GM12873 (cell line): Measurements from ENCODE around the gene ADAMTS16.

Experiments used
- TF ChIP-seq, protein P1 (sequence below): IDR thresholded peaks from 2 replicates; pipeline ENCODE4 v1.5.1; 2012; ENCODE audit warnings: low read depth, mild to moderate bottlenecking, moderate library complexity, low read length, control low read depth; ENCODE audit not compliant: insufficient read depth; ENCODE audit errors: missing control alignments

The ADAMTS16 gene

DNA sequence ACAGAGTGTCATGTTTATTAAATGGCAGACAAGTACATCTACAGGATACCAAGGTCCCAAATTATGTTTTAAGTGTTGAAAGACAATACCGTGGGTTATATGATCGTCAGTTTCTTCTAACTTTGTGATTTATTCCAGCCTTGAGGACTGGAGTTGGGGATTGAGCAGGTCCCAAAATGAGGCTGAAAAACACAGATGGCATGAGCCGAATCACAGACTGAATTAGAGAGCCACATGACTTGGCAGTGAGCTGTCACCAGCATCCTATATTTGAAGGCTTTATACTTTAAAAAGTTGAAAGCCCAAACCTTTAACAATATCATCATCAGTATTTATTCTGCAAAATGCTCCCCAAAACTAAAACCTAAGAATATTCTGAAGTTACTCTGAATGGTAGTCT is 79.4 kb downstream of the ADAMTS16 start:
- TF ChIP-seq, protein P1, sequence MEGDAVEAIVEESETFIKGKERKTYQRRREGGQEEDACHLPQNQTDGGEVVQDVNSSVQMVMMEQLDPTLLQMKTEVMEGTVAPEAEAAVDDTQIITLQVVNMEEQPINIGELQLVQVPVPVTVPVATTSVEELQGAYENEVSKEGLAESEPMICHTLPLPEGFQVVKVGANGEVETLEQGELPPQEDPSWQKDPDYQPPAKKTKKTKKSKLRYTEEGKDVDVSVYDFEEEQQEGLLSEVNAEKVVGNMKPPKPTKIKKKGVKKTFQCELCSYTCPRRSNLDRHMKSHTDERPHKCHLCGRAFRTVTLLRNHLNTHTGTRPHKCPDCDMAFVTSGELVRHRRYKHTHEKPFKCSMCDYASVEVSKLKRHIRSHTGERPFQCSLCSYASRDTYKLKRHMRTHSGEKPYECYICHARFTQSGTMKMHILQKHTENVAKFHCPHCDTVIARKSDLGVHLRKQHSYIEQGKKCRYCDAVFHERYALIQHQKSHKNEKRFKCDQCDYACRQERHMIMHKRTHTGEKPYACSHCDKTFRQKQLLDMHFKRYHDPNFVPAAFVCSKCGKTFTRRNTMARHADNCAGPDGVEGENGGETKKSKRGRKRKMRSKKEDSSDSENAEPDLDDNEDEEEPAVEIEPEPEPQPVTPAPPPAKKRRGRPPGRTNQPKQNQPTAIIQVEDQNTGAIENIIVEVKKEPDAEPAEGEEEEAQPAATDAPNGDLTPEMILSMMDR = no peak

DNA sequence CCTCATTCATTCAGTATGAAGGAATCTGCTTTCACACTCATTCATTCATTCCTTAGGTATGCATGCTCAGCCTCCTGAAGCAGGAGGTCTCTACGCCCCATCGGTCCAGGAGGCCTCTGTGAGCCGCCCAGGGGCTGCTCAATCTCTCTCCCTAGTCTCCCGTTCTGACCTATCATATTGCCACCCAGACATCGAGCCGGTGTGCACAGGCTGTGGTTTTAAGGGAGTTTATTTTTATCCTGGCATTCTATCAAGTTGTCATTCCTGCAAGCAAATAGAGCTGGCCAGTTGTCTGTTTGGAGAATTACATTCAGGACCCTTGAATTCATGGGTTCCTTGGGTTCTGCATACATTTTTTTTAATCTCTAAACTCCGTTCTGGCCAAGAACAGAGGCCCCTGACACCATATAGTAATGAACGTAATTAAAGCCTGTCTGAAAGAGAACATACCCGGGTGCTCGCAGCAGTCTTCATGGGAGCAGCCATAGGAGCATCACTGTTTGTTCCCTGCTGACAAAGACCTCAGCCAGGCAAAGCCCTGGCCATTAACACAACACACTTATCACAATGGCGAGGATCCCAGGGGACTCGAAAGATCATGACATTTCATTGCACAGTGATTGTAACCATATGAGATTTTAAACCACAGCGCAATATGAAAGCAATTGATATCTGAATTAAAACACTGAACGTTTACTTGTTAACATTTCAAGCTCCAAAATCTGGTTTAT is 80.9 kb downstream of the ADAMTS16 start:
- TF ChIP-seq, protein P1 = no peak

DNA sequence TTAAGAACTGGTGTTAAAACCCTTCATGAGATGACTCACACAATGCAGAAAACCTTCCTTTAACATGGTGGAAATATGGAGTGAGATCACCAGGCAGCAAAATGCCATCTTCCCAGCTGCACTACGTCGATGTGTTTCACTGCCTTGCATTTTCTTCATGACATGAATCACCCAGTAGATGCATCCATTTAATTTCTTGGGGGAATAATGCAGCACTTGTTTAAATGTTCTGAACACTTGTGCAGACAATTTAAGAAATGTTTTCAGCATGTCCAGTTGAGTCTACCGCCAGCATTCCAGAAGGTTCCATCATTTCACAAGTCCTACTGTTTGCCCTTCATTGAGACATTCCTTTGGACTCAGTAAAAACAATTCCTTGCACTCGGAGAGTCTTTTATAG is 81.6 kb downstream of the ADAMTS16 start:
- TF ChIP-seq, protein P1 = no peak

DNA sequence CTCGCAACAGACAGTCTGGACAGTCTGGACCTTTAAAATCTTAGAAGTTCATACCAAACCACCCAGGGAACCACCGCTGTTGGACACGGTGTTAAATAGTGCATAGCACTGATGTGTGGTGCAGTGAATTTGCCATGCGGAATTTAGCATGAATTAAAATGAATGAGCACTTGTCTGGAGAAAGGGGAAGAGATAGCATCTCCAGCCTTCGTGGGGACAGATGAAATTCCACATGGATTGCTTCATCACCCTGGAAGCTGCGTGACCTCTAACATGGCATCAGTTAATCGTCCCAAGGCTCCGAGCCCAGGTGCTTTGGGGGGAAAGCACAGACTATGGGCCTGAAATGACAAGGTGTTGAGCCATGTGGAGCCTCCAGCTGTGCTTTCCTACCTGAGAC is 91.4 kb downstream of the ADAMTS16 start:
- TF ChIP-seq, protein P1 = no peak

DNA sequence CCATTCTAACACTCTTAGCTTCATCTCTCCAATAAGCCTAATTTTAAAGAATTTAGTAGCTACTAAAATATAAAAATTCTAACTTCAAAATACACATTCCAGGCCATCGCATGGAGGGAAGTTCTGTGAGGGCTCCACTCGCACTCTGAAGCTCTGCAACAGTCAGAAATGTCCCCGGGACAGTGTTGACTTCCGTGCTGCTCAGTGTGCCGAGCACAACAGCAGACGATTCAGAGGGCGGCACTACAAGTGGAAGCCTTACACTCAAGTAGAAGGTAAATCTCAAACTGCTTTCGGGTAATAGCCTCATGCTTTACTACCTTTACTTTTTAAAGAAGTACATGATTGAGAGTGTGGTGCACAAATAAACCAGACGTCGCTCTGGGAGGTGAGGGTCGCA is 94.8 kb downstream of the ADAMTS16 start:
- TF ChIP-seq, protein P1 = no peak

DNA sequence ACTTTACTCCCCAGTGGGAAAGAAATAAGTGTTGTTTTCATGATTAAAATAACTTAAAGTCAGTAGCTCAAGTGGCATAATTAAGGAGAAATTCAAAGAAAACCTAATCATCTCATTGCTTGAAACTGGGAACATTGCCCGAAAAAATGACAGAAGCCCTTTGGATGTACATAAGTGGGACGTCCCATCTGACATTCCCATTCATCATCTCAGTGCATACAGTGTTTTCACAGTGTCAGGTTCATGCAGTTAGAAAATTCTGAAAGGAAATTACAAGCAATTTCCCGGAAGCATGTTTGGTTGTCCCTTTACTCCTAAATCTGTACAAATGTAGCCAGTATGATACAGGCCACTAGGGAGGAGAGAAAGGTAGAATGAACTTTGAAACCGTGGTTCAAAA is 95.6 kb downstream of the ADAMTS16 start:
- TF ChIP-seq, protein P1 = no peak

DNA sequence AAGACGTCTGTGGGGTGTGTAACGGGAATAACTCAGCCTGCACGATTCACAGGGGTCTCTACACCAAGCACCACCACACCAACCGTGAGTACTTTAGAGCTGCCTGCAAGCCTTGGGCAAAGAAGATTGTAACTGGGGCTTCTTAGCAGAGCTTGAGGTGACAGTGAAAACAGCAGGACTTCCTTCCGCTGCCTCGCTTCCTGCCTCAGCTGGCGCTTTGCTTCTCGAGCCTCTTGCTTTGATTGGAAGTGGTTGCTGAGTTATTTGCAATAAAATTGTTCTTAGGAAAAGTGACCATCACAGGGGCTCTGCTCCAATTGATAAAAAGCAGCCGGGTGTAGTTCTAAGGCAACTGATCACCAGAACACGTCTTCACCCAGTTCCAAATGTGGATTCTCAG is 99.1 kb downstream of the ADAMTS16 start:
- TF ChIP-seq, protein P1 = no peak
